Stimulated activated CD4-positive, alpha-beta T cell treated with anti-CD3 and anti-CD28 coated beads, TNF-alpha, amount 100 ng/mL, for 24 hours (primary cell): ENCODE results near the gene TPRG1L.

Experiments used
- DNase-seq, 3 experiments: peaks; one replicate each; pipeline ENCODE4 v3.0.0-alpha.2; 2020; ENCODE audit warnings: low read depth in 3 of 3

The TPRG1L gene

DNA sequence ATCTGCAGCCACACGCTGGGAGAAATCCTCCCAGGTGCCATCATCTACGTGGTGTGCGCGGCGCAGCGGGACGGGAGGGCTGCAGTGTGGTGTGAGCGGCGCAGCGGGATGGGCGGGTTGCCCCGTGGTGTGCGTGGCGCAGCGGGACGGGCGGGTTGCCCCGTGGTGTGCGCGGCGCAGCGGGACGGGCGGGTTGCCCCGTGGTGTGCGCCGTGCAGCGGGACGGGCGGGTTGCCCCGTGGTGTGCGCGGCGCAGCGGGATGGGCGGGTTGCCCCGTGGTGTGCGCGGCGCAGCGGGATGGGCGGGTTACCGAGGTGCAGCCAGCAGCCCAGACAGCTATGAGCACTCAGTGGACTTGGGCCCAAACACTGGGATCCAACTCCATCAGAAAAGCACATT lies 20.4 kb downstream of the TPRG1L start:
- DNase-seq: no peak

DNA sequence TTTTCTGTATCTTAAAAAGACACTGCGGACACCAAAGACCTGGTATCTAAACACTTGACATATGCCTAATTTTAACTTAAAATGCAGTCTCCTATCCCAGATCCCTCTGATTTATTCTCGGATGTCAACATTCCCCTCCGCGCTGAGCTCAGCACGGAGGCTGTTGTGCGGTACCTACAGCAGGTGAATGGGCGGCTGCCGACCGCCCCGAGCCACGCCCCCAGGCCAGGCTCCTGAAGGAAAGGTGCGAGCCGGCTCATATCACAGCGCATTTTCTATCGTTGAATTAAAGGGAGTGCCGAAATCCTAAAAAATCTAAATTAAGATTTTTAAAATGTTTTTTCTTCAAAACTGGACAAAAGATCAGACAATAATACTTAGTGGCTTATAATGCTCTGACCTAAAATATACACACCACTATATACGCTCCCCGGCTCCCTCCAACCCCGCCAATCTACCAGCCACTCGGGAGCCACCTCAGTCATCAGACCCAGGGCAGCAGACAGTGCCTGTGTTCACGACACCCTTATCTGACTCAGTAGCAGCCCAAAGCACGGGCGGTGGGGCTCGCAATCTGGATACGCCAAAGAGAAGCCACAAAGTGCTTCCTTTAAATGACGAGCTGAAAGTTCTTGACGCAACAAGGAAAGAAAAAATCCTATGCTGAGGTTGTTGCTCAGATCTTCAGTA lies 21.0 kb downstream of the TPRG1L start:
- DNase-seq: no peak

DNA sequence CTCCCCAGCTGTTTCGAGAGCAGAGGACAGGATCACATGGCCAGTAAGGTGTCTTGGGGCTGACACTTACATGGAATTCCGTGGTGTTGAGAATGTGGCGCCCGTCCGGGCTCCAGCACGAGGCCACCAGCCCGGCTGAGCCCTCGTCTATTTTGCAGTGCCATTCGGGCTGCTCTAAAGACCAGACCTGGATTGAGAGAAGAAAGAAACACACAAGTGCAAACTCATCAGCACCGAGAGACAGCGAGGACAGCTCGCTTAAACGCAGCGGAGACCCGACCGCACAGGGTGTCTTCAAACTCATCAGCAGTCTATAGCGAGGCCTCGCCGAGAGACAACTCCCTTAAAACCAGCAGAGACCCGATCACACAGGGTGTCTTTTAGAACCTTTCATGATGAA lies 21.8 kb downstream of the TPRG1L start:
- DNase-seq: no peak

DNA sequence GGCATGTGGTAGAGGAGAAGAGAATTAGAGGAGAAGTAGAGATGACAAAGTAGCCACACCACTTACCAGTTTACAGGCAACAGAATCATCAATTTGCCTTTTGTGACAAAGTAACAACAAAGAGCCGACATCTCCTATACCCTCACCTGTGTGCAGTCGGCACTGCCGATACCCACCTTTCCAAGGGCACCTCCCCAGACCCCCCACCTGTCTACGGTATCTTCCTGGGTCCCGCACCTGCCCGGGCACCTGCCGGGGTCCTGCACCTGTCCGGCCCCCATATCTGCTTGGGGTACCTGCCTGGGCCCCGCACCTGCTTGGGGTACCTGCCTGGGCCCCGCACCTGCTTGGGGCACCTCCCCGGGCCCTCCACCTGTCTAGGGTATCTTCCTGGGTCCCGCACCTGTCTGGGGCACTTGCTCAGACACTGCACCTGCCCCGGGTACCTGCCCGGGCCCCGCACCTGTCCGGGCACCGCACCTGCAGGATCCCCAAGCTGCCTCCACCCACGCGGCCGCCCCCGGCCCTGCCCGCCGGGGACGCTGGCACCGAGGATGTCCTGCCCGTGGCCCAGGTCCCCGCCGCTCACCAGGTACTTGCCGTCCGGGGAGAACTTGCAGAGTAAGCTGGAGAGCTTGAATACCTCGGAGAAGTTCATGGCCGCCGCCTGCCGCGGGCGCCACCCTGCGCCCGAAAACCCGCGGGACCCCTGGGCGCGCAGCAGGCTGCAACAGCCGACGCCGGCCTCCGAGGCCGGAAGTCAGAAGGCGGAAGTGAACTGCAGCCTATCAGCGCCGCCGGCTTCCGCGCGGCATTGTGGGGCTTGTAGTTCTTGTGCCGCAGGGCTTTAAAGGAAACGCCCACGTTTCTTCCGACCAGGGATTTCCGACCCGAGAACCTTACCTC lies 24.8 kb downstream of the TPRG1L start, which contains the start of gene WRAP73:
WRAP73 (minus strand) TSS at position 762 of the 906 bp plus-strand sequence; CDS start at position 658, 104 bp downstream.
- peak; percentile 79 to 89 (median 81) for DNase-seq

DNA sequence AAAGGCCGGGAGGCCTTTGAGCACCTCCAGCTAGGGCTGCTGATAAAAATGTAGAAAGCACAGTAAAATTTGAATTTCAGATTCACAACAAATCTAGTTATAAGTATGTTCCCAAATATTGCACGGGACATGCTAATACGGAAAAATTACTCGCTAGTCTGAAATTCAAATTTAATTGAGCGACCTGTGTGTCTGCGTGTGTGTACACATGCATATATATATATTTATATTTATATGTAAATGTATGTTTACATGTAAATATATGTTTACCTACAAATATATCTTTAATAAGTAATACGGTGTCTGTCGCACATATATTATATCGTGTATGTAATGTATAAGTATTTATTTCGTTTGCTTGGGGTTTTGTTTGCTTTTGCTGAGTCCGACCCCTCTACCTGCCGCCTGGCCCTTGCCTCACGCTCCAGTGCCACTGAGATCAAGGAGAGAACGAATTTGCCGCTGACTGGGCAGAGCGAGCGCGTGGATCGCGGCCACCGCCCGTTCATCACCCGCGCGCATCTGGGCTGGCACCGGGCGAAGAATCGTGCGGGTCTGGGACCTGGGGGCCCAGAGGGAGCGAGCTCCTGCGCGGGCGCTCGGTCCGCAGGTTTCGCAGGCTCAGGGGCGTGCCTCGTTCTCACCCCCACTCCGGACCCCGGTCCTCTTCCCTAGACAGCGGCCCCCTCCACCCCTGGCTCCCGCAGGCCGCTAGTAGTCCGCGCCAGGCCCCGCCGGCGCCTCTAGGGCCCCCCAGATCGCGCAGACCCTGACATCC lies 25.6 kb downstream of the TPRG1L start:
- no peak for DNase-seq

DNA sequence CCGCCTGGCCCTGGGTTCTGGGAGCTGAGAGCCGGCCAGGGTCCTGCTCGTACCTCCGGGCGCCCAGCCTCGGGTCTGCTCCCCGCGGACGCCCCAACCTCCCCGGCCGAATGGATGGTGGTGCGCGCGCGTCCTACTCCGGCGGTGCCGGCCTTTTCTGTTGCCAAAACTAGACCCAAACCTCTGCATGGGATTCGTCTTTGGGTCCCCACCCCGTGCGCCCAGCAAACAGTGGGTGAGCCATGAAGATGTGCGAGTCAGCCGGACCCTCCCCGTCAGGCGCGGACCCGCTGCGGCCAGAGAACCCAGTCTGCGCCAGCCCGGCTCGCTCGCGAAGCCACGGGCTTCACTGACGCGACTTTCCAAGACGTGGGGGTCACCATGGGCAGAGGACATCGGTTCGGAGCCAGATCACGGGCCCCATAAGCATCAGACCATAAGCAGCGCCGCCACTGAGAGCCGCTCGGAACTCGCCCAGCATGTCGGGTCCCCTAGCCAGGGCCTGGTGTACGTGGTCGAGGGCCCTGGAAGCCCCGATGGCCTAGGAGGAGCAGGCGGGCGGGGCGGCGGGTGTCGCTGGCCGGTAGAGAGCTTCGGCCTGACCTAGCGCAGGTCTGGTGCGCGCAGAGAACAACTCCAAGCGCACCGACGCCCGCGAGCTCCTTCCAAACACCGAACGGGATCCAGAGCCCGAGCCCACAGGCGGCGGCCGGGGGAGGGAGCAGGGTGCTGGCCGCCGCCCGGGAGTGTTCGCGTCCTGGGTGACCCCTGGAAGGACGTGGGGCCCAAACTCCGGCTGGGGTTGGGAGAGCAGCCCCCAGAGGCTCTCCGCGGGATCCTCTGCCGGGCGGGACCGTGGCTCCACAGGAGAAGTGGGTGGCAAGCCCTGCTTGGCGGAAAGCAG lies 26.5 kb downstream of the TPRG1L start:
- no peak for DNase-seq

DNA sequence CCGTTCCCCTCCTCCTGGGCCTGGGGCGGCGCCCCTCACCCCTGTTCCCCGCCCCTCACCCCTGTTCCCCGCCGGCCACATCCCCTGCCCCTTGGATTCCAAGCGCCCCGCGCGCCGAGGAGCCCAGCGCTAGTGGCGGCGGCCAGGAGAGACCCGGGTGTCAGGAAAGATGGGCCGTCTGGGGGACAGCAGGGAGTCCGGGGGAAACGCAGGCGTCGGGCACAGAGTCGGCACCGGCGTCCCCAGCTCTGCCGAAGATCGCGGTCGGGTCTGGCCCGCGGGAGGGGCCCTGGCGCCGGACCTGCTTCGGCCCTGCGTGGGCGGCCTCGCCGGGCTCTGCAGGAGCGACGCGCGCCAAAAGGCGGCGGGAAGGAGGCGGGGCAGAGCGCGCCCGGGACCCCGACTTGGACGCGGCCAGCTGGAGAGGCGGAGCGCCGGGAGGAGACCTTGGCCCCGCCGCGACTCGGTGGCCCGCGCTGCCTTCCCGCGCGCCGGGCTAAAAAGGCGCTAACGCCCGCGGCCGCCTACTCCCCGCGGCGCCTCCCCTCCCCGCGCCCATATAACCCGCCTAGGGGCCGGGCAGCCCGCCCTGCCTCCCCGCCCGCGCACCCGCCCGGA lies 27.2 kb downstream of the TPRG1L start, which contains the start of gene TP73:
TP73 (plus strand) TSS at position 587 of the 618 bp plus-strand sequence. CDS start 29,850 bp downstream, outside the sequence.
- DNase-seq: no peak

DNA sequence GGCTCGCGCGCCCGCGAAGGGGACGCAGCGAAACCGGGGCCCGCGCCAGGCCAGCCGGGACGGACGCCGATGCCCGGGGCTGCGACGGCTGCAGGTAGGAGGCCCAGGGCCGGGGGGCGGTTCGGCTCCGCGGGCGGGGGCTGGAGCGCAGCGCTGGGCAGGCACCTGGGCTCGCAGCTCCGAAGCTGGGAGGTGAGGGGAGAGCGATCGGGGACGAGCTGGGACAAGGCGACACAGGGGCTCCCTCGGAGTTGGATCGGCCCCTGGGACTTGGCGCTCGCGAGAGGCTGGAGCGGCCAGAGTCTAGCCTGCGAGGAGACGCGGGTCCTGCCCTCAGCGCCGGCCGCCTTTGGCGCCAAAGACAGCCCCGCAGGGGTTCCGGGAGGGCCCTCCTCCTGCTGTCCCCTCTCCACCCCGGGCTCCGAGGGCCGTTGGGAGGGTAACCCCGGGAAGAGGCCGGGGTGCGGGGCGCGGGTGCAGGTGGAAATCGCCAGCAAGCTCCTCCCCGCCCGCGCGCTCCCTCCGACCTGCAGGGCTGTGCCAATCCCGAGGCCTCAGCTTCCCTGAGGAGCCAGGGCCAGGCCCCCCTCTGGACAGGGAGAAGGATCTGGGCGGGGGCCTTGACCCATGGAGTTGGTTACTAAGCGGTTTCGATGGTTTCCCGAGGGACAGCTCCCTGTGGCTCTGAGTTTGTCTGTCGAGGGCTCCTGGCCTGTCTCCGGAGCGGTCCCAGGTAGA lies 27.9 kb downstream of the TPRG1L start:
- DNase-seq: no peak

DNA sequence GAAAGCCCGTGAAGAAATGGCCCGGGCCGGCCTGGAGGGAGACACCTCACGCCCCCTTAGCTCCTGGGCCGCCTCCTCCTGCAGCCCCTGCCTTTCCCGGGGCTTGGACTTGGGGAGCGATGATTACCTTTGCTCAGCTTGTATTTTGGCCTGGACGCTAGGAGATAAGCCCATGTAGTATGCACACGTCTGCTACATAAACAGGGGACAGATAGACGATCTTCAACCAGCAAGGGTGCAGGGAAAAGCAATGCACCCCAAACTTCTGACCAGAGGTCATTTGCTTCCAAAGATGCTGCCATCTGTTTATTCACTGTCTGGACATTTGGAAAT lies 28.4 kb downstream of the TPRG1L start:
- no peak for DNase-seq

DNA sequence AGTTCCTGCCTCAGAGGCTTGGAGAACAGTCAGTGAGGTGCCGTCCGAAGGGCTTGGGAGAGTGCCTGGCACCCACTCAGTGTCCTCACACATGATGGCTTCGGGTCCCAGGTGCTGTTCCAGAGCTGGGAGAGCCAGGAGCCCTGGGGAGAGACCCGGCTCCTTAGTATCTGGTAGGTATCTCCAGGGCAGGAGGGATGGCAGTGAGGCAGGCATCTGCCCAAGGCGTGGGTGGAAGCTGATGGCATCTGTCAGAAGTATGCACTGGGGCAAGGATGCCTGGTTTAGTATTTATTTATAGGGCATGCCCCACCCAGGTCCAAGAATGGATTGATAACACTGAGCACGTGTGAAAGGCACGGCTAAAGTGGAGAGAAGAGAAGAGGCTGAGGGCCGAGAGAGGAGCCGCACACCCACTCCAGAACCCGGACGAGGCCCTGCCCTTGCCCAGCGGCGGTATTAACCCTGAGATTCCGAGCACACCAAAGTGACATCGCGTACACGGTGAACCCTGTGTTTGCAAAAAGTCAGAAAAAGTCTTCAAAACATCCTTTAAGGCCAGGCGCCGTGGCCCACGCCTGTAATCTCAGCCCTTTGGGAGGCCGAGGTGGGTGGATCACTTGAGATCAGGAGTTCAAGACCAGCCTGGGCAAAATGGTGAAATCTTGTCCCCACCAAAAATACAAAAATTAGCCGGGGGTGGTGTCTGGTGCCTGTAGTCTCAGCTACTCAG lies 29.9 kb downstream of the TPRG1L start:
- no peak for DNase-seq

DNA sequence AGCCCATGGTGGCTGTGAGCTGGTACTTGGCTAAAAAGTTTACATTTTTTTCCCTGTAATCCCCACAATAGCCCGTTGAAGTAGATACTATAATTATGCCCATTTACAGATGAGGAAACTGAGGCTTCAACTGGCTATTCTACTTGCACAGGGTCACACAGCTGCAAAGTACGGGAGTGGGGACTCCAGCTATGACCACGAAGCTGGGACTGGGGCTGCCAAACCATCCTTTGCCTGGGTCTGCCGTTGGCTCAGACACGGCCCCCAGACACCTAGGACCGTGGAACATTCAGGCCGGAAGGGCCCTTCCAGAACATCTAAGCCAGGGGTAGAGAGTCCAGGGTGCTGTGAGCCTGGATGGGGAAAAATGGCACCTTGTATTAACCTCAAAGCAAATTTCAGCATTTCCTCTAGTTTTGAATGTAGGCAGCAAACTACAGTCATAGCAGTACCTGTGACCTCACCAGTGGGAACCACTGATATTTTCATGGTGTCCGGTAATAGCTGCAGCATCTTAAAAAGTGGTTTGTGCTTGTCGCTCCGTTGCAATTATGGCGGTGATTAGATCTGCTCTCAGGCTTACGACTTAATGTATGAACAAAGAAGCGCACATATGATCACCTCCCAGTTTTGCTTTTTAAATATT lies 31.8 kb downstream of the TPRG1L start:
- DNase-seq: no peak

DNA sequence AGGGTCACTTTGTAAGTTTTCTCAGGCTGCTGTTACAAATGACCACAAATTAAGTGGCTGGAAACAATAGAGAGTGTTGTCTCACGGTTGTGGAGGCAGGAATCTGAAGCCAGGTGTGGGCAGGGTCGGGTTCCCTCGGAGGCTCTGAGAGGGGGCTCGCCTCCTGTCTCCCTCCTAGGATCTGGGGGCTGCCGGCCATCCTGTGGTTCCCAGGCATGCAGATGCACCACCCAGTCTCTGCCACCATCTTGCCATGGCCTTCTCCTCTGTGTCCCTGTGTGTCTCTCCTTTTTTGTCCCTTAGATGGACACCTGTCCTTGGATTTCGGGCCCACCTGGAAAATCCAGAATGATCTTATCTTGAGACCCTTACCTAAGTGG lies 32.3 kb downstream of the TPRG1L start:
- DNase-seq: no peak

DNA sequence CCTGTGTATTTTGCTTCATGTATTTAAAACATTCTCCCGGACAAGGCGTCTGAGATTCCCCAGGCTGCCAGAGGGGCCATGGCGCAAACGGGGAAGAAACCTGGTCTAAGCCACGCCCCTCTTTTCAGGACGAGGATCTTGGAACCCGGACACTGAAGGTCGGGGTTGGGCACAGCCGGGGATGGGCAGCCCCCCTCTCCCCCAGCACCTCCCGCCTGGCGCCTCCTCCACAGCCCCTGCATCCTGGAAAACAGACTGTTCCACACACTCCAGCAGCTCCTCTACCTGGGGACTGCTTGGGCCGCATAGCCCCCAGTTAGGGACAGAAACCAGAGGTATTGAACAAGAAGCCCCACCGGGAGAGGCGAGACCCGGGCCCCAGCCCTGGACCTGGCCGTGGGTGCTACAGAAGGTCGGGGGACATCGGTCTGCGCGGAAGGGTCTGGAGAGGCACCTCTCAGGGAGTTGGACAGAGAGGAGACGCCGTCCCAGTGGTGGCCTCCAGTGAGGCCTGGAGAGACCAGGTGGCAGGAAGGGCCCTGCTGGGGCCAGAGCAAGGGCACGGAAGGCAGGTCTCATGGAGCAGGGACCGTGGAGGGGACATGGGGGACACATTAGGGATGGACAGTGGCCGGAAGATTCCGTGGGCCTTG lies 32.9 kb downstream of the TPRG1L start:
- DNase-seq: no peak

DNA sequence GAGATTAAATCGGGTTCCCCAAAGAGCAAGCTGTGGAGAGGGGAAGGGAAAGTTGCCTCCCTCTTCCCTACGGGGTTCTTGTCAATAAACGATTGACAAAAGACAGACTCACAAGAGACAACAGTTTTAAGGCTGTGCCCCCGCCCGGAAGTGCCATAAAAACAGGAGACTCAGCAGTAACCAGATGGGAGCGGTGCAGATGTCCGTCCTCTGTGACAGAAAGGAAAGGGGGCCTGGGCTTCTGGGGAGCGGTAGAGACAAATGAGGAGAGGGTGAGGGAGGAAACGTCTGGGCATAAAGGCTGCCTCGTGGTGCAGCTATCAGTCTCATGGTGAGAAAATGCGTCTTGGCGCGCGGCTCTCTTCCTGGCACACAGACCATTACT lies 33.4 kb downstream of the TPRG1L start:
- DNase-seq: no peak

DNA sequence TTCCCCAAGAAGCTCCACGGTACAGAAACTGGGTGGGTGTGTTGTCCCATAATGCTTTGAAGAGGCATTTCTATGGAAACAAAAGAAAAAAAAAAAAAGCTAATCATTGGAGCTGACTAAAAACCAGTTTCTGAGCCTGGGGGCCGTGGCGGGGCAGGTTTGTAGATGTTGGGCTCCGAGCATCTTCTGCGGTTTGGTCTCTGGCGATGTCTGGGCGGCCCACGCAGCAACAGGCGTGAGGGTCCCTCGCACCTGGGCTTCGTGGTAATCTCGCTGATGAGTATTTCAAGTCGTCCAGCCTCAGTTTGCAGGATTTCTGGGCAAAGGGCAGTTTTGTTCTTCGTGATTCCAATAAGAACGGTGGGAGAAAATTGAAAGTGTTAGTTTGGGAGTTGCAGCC lies 34.3 kb downstream of the TPRG1L start:
- DNase-seq: no peak

DNA sequence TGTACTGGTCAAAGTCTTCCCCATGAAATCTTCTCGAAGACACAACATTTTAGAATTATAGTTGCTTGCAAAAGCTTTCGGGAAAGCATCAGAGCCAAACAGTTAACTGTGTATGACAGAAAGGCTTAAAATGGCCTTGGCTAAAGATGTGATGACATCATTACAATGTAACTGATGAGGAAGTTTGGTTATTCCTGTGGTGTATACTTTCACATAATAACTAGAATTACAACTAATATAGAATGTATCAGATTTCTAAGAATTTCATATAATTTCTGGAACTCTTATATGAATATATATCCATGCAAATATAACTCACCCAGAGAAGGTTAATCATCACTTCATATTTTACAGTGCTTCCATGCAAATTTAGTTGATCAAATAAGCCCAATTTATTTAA lies 35.9 kb downstream of the TPRG1L start:
- no peak for DNase-seq

DNA sequence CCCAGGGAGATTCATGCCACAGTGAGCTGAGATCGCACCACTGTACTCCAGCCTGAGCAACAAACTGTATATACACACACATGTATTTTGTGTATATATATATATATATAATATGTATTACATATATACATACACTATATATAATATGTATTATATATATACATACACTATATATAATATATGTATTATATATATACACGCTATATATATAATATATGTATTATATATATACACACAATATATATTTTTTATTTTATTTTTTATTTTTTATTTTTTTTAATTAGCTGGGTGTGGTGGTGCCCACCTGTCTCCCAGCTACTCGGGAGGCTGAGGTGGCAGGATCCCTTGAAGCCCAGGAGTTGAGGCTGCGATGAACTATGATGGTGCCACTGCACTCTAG lies 36.8 kb downstream of the TPRG1L start:
- DNase-seq: no peak

DNA sequence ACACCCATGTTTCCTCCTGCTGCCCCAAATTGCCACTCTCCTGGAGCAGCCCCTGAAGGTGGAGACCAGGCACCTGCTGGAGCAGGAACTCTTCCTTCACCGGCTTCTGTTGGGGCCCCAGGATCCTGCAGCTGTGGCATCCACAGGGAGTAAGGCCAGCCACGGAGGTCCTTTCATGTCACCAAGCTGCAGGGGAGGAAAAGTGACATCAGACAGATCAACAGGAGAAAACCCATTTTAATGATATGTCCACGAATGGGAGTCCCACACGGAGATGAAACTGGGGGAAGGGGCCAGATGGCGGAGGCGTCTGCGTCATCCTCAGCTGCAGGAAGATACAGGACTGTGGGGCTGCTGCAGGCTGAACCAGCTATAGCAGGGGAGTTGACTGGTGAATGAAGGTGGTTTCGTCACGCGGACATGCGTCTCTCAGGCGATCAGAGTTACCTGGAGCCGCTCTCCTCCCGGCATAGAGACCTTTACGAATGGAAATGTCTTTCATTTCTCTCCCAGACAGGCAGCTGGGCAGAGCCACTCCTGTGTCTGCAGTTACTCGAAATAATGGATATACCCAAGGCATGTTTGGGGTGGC lies 37.4 kb downstream of the TPRG1L start:
- no peak for DNase-seq
